IPS-15b (cell line): ENCODE results near the gene DAGLB.

ENCODE experiments used
- H3K27me3 ChIP-seq: one replicate; pipeline ENCODE4 v1.6.1; 2013; ENCODE audit warnings: low read length; ENCODE audit not compliant: control insufficient read depth, insufficient read depth
- H3K36me3 ChIP-seq: one replicate; pipeline ENCODE4 v1.6.1; 2013; ENCODE audit warnings: low read length; ENCODE audit not compliant: control insufficient read depth, insufficient read depth
- H3K4me1 ChIP-seq: one replicate; pipeline ENCODE4 v1.6.1; 2013; ENCODE audit warnings: mild to moderate bottlenecking, low read length; ENCODE audit not compliant: control insufficient read depth, insufficient read depth
- H3K4me3 ChIP-seq: one replicate; pipeline ENCODE4 v1.5.1; 2013; ENCODE audit warnings: low read depth, low read length
- H3K9ac ChIP-seq: one replicate; pipeline ENCODE4 v1.6.1; 2013; ENCODE audit warnings: low read depth, mild to moderate bottlenecking, low read length
- H3K9me3 ChIP-seq: one replicate; pipeline ENCODE4 v1.6.1; 2013; ENCODE audit warnings: mild to moderate bottlenecking, low read length; ENCODE audit not compliant: control insufficient read depth, insufficient read depth

DAGLB gene, protein sequence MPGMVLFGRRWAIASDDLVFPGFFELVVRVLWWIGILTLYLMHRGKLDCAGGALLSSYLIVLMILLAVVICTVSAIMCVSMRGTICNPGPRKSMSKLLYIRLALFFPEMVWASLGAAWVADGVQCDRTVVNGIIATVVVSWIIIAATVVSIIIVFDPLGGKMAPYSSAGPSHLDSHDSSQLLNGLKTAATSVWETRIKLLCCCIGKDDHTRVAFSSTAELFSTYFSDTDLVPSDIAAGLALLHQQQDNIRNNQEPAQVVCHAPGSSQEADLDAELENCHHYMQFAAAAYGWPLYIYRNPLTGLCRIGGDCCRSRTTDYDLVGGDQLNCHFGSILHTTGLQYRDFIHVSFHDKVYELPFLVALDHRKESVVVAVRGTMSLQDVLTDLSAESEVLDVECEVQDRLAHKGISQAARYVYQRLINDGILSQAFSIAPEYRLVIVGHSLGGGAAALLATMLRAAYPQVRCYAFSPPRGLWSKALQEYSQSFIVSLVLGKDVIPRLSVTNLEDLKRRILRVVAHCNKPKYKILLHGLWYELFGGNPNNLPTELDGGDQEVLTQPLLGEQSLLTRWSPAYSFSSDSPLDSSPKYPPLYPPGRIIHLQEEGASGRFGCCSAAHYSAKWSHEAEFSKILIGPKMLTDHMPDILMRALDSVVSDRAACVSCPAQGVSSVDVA

DNA sequence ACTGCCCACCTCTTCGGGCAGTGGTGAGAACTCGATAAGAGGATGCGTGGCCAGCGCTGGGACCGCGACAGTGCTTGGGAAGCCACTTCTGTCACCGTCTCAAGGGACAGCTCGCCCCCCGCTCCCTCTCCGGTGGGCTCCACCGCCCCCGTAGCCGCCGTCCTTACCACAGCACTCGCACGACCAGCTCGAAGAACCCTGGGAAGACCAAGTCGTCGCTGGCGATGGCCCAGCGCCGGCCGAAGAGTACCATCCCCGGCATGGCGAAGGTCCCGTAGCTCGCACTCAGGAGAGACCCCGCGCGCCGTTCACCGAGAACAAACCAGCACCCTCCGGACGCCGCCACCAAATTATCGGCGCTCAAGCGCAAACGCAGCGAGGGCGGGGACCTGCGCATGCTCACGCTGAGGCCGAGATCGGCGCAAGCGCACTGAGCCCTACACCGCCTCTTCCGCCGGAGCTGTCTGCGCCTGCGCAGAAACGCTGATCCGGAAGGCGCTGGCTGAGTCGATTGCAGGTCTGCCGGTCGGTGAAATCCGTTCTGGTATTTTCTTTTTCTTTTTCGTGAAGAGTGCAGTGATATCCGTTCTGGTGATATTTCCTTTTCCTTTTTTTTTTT is at the start of gene DAGLB:
Gene DAGLB, minus strand, starts transcription at position 374 of the 619 bp plus-strand sequence. Its CDS starts 112 bp downstream, at position 262.
- H3K4me1 ChIP-seq: no peaks in the 10 kb centered on the region
- H3K27me3 ChIP-seq: no peaks in the 10 kb centered on the region
- H3K36me3 ChIP-seq: peaks cover 22% of the 10 kb centered on the region
- H3K4me3 ChIP-seq: peak within 1 kb of the TSS; percentile 89
- peak within 1 kb of the TSS; percentile 90 for H3K9ac ChIP-seq
- no peaks in the 10 kb centered on the region for H3K9me3 ChIP-seq

DNA sequence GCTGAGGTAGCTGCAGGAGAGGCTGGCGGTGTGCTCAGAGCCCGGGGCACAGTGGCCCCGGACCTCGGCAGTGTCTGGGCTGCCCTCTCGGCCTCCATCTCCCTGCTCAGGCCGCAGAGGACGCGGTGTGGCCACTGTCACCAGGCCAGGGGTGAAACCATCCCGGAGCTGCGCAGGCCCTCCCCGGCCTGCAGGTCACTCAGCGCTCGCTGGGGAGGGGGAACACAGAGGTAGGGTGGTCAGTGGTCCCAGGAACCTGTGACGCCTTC is 49.8 kb upstream of the DAGLB start:
- no peak overlapping the region for H3K4me3 ChIP-seq
- H3K27me3 ChIP-seq: peaks cover under 1% of the 10 kb centered on the region

DNA sequence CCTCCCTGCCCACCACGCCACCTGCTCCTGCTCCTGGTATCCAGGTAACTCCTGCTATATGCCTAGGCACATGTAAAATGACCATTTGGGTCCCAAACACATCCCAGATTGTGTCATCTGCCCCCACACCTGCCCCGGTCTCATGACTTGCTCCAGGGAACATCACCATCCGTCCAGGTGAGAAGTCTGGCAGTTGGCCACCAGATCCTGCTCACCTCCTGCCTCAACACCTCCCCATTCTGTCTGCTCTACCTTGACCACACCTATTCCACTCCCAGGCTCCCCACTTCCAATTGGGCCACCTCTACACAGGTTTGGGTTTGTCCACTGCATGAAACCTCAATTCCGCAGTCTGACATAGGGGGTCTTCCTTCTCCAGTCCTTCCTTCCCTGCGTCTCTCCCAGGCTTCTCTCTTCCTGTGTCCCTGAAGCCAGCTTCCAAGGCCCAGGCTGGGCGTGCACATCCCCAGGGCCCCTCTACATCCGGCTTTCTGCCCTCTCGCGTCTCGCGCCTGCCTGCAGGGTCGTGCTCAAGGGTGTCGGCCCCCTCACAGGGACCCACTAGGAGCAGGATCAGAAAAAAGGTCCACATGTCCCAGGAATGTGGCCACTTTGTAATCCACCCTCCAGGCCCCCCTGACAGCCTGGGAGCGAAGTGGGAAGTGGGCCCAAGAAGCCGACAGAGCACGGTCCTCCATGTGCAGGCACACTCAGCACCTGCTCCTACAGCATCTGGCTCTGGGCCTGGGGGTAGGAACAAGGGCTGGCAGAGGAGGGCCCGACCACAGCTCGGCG is 49.3 kb upstream of the DAGLB start:
- no peaks in the 10 kb centered on the region for H3K27me3 ChIP-seq
- H3K4me3 ChIP-seq: no peak overlapping the region
- H3K36me3 ChIP-seq: peaks cover 3% of the 10 kb centered on the region
- no peak overlapping the region for H3K9ac ChIP-seq
- no peaks in the 10 kb centered on the region for H3K9me3 ChIP-seq
- no peaks in the 10 kb centered on the region for H3K4me1 ChIP-seq

More for the DNA sequence above, 49.8 kb upstream of the DAGLB start:
- Histone ChIP-seq H3K9me3 (no peaks in the 10 kb centered on the region), H3K4me1 (no peaks in the 10 kb centered on the region), H3K36me3 (peaks cover 3% of the 10 kb centered on the region), H3K9ac (no peak overlapping the region)

DNA sequence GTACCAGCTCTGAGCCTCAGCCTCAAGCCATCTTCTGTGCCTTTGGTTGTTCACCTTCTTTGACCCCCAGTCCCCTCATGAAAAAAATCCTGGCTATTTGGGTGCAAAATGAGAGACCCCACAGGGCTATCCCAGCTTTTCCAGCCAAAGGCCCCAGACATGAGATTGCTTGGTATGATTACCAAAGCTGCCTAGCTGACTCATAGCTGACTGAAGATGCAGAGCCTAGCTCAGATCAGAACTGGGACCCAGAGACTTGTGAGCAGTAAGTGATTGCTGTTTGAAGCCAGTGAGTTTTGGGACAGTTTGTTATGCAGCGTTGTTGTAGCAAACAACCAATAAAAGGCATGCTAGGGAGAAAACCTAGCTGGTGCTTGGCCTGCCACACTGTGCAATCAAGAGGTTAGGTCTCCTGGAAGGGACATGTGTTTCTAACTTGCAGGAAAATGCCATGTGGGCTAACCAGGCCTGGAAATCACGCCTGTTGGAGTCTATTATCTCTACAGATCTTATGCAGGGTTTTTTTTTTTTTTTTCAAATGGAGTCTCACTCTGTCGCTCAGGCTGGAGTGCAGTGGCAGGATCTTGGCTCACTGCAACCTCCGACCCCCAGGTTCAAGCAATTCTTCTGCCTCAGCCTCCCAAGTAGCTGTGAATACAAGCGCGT is 48.0 kb upstream of the DAGLB start:
- Histone ChIP-seq H3K36me3 (peaks cover 3% of the 10 kb centered on the region), H3K27me3 (no peaks in the 10 kb centered on the region), H3K9me3 (no peaks in the 10 kb centered on the region), H3K4me3 (no peak overlapping the region), H3K9ac (no peak overlapping the region), H3K4me1 (no peaks in the 10 kb centered on the region)

DNA sequence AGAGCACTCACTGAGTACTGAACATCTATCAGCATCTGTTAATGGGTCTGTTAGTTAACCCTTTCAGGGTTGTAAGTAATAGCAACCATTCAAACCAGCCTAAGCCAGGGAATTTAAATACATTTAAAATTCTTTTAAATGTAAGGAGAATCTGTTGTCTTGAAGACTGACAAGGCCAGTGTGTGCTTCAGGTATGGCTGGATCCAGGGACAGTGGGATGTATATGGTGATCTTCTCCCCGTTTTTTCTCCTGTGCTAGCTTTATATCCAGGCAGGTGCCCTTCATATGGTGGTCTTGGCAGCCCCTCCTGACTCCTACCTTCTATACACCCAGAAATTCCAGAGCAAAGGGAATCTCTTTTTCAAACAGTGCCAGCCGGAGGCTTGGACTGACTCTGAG is 46.6 kb upstream of the DAGLB start:
- no peak overlapping the region for H3K4me3 ChIP-seq
- H3K27me3 ChIP-seq: no peaks in the 10 kb centered on the region
- H3K36me3 ChIP-seq: peaks cover 3% of the 10 kb centered on the region
- H3K9ac ChIP-seq: no peak overlapping the region
- H3K9me3 ChIP-seq: no peaks in the 10 kb centered on the region
- H3K4me1 ChIP-seq: no peaks in the 10 kb centered on the region

DNA sequence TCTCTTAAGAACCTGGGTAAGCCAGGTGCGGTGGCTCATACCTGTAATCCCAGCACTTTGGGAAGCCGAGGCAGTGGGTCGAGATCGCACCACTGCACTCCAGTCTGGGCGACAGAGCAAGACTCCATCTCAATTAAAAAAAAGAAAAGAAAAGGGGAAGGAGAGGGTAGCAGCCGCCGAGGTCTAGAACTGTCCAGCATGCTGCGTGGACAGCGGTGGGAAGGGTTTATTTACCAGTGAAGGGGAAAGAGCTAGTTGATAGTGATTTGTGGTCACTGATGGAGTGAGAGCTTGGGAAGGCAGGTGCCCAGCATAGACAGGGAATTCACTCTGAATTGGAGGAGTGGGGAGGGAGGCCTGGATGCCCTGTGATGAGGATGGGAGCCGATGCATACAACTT is 43.4 kb upstream of the DAGLB start:
- Histone ChIP-seq H3K9me3 (no peaks in the 10 kb centered on the region), H3K9ac (no peak overlapping the region), H3K36me3 (no peaks in the 10 kb centered on the region), H3K4me1 (no peaks in the 10 kb centered on the region), H3K4me3 (no peak overlapping the region), H3K27me3 (no peaks in the 10 kb centered on the region)

DNA sequence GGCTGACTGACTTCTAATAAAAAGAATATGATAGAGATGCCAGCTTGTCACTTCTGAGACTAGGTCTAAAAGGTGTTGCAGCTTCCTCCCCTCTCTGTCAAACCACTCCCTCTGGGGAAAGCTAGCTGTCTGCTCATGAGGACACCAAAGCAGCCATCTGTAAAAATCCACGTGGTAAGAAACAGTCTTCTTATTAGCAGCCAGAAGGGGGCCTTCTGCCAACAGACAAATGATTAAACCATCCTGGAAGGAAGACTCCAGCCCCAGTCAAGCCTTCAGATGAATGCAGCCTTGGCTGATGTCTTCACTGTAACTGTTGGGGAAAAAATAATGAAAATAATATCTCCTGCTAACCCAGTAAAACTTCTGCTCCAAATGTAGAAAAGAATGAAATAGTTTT is 41.9 kb upstream of the DAGLB start:
- no peaks in the 10 kb centered on the region for H3K4me1 ChIP-seq
- no peak overlapping the region for H3K9ac ChIP-seq
- H3K4me3 ChIP-seq: no peak overlapping the region
- no peaks in the 10 kb centered on the region for H3K27me3 ChIP-seq
- no peaks in the 10 kb centered on the region for H3K36me3 ChIP-seq
- H3K9me3 ChIP-seq: no peaks in the 10 kb centered on the region

DNA sequence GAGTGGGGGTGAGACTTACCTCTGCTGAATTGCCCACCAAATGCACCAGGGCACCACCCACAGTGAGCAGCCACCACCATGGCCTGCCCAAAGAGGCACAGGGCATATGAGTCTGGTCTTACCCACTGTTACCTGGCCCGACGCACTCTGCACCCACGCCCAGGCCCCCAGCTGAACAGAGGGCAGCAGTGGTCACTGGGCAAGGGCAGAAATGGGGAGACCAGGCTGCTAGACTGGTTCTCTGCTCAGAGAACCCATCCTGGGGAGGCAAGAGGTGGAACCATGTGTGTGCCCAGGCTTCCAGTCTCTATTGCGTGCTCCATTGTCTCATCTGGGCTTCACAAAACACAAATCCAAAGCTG is 39.4 kb upstream of the DAGLB start:
- no peaks in the 10 kb centered on the region for H3K9me3 ChIP-seq
- H3K27me3 ChIP-seq: no peaks in the 10 kb centered on the region
- H3K36me3 ChIP-seq: no peaks in the 10 kb centered on the region
- H3K4me3 ChIP-seq: no peak overlapping the region
- H3K4me1 ChIP-seq: no peaks in the 10 kb centered on the region
- no peak overlapping the region for H3K9ac ChIP-seq

DNA sequence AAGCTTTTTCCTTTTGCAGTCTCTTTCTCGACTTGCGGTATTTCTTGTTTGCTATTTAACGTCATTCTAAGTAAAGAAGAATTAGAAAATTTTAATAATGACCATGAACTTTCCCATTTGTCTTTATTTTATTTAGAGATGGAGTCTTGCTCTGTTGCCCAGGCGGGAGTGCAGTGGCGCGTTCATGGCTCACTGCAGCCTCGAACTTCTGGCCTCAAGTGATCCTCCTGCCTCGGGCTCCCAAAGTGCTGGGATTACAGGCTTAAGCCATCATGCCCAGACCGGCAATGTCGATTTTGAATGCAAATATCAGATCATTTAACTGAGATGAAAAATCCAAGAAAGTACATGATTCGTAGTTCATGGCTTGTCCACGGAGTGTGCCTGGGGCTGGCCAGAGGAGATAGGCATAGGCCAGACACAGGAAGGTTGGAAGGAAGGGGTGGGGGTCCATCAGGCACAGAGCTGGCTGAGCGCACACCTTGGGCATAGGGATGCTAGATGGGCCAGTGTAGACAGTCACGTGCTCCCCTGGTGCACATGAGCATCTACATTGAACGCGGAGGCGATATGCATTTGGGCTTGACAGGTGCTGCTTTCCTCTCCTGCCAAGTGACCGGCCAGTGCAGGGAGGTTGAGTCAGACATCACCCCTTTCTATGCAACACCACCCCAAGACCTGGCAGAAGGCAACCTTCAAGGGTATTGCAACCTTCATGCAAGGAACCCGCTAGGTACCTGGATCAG is 38.9 kb upstream of the DAGLB start:
- Histone ChIP-seq H3K4me1 (no peaks in the 10 kb centered on the region), H3K4me3 (no peak overlapping the region), H3K36me3 (no peaks in the 10 kb centered on the region), H3K9ac (no peak overlapping the region), H3K9me3 (no peaks in the 10 kb centered on the region), H3K27me3 (no peaks in the 10 kb centered on the region)

DNA sequence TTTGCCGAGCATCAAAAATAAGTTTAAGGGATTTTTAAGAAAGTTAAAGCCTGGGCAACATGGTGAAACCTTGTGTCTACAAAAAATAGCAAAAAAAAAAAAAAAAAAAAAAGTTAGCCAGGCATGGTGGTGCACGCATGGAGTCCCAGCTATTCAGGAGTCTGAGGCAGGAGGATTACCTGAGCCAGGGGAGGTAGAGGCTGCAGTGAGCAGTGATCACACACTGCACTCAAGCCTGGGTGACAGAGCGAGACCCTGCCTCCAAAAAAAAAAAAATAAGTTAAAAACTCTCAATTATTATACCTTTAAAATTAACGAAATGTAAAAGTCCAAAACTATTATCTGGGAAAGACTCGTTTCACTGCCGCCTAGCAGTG is 35.0 kb upstream of the DAGLB start:
- no peaks in the 10 kb centered on the region for H3K27me3 ChIP-seq
- H3K36me3 ChIP-seq: peaks cover 3% of the 10 kb centered on the region
- no peaks in the 10 kb centered on the region for H3K9me3 ChIP-seq
- H3K4me3 ChIP-seq: peak overlapping the region; percentile 90
- H3K4me1 ChIP-seq: no peaks in the 10 kb centered on the region
- peak overlapping the region; percentile 97 for H3K9ac ChIP-seq

DNA sequence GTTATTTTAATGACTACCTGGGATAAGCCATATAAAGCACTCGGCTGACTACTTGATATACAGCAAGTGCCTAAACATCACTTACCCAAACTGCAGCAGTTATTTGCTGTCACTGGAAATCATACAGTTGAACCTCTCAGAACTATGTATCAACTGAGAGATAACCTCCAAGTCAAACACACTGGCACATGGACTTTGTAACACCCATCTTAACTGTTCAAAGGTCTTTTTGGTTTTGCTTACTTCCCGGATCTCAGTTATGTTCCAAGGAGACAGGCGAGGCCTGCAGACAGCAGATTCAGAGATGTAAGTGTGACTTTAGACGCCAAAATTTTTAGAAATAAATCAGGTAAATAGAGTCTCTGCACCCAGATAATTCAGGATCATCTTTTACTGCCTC is 34.6 kb upstream of the DAGLB start:
- no peak overlapping the region for H3K9ac ChIP-seq
- peak overlapping the region; percentile 90 for H3K4me3 ChIP-seq
- peaks cover 3% of the 10 kb centered on the region for H3K36me3 ChIP-seq
- H3K27me3 ChIP-seq: no peaks in the 10 kb centered on the region
- no peaks in the 10 kb centered on the region for H3K9me3 ChIP-seq
- H3K4me1 ChIP-seq: peaks cover 2% of the 10 kb centered on the region
